GM12878 (cell line): Measurements from ENCODE around the gene UQCC2.

Experiments used
- CTCF ChIP-seq, 3 experiments: IDR thresholded peaks in 2 of 3; conservative IDR thresholded peaks in 1 of 3; 2 replicates each; pipeline ENCODE4 v1.5.1; 2011; ENCODE audit warnings: low read depth in 3 of 3, low read length in 3 of 3, mild to moderate bottlenecking in 3 of 3, control low read depth in 2 of 3, moderate library complexity in 2 of 3, inconsistent platforms in 1 of 3, mixed read lengths in 1 of 3; ENCODE audit not compliant: control insufficient read depth in 2 of 3, insufficient read depth in 1 of 3; ENCODE audit errors: extremely low read depth in 1 of 3
- EZH2 ChIP-seq: IDR thresholded peaks from 2 replicates; pipeline ENCODE4 v1.6.1; 2012; ENCODE audit warnings: low read depth, mild to moderate bottlenecking, control low read depth, inconsistent platforms, low read length, borderline replicate concordance; ENCODE audit not compliant: control insufficient read depth
- JUND ChIP-seq: IDR thresholded peaks from 2 replicates; pipeline ENCODE4 v1.6.1; 2012; ENCODE audit warnings: low read depth, mild to moderate bottlenecking, low read length, improper control_type of control experiment, moderate library complexity
- REST ChIP-seq: IDR thresholded peaks from 2 replicates; pipeline ENCODE4 v1.6.1; 2012; ENCODE audit warnings: mild to moderate bottlenecking, low read depth, low read length
- STAT1 ChIP-seq: fragments of 450-650 bp; conservative IDR thresholded peaks from 2 replicates; pipeline ENCODE4 v1.6.1; 2014; ENCODE audit warnings: antibody characterized with exemption, mild to moderate bottlenecking
- ZBTB11 ChIP-seq: fragments of 450-650 bp; formaldehyde crosslinking; IDR thresholded peaks from 2 replicates; pipeline ENCODE4 v1.5.0; 2022; ENCODE audit warnings: mild to moderate bottlenecking, missing genetic modification characterization
- ZBTB33 ChIP-seq: fragments of 450-650 bp; IDR thresholded peaks from 2 replicates; pipeline ENCODE4 v1.6.1; 2017; ENCODE audit warnings: mild to moderate bottlenecking

GRCh38 chr6:33696548-33697518, 14.7 kb downstream of the UQCC2 start:
- TF ChIP-seq ZBTB11 = no peak
- TF ChIP-seq ZBTB33 = no peak
- no peak for TF ChIP-seq JUND
- no peak for TF ChIP-seq STAT1
- TF ChIP-seq EZH2 = no peak
- no peak for TF ChIP-seq REST
- TF ChIP-seq CTCF (IDR thresholded peaks at IDR 0.05 in 2 of 3, conservative IDR thresholded peaks at IDR 0.05 in 1 of 3; ENCODE audit: control insufficient read depth in 2 of 3, extremely low read depth in 1 of 3, insufficient read depth in 1 of 3, low read depth in 3 of 3, low read length in 3 of 3) = no peak
